NCI-H146 treated with DMSO at 0.1 percent for 48 hours (cell line): ENCODE data around the gene RIMBP2.
"Not testable (repeated sequence)": the region's sequence is repeated elsewhere in the genome, so short reads cannot be mapped to it uniquely, and the experiment has no call there.

ENCODE experiments used
- DNase-seq: peaks from one replicate; lab custom pipeline; 2025; ENCODE audit not compliant: unreplicated experiment; lab: John Stamatoyannopoulos, UW

The RIMBP2 gene

DNA sequence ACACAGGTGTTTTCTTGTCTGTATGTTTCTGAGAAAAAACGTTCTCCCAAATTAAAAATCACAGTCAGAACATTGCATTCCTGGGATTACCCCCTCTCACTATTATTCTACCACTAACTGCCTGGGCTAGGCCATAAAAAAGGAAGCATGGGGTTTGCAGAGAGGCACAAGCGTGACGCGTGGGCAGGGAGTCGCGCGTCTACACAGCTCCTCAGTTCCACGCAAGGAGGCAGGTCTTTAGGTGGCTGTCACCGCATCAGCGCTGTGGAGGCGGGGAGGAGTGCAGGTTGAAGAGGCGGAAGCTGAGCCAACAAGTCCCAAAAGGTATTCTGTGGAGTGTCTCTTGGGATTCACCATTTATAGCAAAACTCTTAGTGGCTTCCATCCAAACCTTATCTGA is 109.9 kb downstream of the RIMBP2 start:
- no peak for DNase-seq

DNA sequence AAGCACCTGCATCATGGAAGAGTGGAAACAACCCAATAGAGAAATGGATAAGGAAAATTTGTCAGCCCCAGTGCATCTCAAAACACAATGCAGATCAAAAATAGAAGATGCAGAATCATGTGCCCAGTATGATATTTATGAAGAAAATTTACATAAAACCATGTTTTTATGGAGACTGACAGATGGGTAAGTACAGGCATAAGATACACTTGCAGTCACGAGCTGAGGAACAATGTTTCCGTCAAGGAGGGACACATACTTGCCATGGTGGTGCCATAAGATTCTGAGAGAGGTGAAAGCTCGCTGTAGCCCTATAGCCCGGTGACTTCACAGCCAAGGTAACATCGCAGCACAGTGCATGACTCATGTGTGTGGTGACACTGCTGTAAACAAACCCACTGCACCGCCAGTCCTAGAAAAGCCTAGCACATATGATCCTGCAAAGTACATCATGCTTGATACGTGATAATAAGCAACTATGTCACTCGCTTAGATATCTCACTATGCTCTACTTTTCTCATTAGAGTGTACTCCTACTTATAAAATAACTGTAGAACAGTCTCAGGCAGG is 112.6 kb downstream of the RIMBP2 start:
- no peak for DNase-seq

DNA sequence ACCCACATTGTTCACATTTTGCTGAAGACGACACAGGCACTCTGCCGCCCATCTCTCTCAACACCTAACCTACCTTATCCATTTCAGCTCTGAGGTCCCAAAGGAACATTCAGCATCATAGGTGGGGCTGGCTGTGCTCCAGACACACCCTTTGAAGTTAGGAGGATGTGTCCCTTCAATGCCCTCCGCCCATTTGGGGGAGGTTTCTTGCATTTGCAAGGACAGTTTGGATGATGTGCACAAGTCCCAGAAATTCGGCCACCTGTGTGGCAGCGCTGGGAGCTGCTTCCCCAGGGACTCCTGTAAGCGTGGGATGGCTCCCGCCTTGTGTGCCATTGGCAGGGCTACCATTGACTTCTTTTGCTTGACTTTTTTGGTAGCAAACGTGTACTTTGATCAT is 113.8 kb downstream of the RIMBP2 start:
- DNase-seq, result no peak

DNA sequence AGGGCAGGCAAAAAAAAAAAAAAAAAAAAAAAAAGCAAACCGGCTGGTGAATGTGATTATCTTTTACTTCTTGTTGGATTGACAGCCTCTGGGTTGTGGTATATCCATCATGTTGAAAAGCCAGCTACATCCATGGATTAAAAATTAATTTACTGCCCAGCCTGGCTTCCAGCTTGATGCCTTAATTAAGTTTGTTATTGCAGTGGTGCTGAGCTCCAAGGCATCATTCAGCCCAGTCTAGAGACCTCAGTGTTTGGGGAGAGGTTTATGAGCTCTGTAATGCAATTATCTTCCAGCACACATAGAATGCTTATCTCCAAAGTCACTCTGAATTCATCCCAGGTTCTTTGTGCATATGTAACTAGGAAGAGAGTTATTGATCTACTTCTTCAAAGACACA is 114.8 kb downstream of the RIMBP2 start:
- DNase-seq, result no peak

DNA sequence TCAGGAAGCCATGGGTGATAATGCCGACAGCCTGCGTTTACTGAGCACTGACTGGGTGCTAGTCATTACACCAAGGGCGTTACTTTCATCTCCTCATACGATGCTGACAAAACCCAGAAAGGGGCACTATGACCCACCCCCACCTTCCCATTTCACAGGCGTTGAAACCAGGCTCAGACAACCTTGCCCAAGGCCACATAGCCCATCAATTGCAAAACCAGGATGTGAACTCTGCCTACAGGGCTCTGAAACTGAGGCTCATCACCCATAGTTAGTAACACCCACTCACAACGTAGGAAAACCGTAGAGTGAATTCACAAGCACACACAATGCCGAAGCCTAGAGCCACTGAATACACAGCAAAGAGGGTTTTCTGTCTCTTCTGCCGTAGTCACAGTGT is 119.9 kb downstream of the RIMBP2 start:
- DNase-seq, result no peak

DNA sequence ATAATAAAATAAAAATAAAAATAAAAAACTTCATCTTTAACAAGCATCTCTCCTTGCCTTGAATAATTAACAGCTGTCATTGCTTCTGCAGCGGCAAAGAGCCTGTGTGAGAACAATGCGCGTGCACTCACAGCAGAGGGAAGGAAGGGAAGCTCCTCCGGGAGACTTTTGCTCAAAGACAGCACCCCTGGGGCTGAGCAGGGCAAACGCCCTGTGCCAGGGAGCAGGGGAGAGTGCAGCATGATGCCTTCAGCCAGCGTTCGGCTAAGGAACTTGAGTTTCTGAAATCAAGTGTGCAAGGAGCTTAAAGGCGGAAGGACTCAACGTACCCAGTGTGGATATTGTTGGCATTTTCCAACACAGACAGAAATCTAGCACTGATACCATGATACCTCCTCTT is 120.5 kb downstream of the RIMBP2 start:
- no peak for DNase-seq

DNA sequence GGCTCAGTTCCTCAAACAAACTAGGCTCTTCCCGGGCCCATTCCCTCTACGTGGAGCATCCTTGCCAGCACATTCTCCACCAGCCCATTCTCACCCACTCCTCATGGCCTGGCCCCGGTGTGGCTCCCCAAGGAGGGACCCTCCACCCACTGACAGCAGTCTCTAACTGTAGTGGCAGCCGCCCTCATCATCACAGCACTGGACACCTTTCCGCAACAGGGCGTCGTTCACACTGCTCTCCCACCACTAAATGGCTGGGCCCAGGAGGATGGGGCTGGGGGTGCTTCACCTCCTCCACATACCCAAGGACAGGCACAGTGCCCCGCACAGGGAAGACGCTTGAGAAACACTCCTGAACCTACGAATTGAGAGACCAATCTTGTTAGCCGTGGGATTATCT is 123.0 kb downstream of the RIMBP2 start:
- DNase-seq, result no peak

DNA sequence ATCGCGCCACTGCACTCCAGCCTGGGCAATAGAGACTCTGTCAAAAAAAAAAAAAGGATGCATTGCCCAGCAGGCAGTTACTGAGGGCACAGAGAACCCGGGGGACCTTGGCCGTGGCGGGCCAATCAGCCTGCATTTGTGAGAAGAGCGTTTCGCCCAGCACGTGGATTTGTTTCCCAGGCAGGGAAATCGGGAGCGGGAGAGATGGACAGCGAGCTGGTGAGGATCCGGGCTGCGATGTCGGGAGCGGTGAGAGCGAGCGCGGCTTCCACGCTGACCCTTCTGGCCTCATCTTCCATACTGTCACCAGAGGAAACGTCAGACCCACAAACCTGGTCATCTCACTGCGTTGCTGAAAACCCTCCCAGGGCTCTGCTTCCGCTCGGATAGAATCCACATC is 123.5 kb downstream of the RIMBP2 start:
- no peak for DNase-seq

DNA sequence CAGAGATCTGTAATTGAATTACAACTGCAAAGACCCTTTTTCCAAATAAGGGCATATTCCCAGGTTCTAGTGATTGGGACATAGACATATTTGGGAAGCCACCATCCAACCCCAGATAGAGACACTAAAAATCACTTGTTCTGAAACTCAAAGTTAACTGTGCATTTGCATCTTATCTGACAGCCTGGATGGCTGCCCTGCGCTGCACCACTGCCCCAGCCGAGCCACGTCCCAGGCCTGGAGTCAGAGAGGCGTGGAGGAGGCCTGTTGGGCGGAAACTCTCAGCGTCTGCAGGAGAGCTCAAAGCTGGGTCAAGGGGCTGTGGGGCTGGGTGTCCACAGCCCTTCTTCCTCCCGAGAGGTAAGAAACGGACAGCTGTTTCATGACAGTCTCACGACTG is 124.4 kb downstream of the RIMBP2 start:
- no peak for DNase-seq

DNA sequence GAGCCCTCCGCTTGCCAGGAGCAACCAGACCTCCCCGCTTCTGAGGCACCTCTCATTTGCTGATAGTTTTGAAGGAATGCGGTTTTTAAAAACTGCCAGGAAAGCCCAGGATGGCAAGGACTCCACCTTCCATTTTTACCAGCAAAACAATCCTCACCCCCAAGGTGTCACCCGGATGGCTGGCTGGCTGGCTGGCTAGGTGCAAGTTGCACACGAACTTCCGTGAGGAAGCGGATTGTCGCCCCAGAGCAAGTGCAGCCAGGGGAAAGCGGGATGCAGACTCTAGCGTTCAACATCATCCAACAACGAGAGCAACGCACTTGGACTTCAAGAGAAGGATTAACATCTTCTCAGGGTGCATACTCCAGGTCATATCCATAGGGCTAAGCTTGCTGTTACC is 125.4 kb downstream of the RIMBP2 start:
- no peak for DNase-seq

DNA sequence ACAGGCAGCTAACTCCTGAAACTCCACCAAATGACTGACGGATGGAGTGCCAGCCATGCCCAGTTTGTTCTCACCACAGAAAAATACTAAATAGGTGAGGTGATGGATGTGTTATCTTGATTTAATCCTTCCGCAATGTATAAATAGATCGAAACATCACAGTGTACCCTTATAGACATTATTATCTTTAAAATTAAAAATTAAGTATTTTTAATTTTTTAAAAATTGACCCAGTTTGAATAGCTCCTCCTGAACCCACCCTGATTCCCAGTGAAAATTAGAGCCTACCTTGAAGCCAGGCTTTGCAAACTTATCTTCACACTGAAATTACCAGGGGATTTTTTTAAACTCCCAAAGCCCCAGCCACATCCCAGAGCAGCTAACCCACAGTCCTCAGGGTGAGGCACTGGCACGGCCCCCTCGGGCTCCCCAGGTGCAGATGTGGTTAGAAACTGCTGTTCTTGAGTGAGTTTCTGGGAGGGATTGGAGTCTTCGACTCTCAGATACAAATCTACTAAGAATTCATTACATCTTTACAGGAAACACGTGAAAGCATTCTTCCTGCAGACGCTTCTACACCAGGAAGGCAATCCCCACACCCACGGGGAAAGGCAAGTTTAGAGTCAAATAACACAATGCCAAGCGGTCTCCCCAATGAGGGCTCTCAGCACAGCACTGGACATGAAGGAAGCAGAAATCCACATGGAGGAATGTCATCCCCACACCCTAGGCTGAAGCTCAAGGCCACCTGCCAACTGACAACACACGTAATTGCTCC is 126.4 kb downstream of the RIMBP2 start:
- DNase-seq, result no peak

DNA sequence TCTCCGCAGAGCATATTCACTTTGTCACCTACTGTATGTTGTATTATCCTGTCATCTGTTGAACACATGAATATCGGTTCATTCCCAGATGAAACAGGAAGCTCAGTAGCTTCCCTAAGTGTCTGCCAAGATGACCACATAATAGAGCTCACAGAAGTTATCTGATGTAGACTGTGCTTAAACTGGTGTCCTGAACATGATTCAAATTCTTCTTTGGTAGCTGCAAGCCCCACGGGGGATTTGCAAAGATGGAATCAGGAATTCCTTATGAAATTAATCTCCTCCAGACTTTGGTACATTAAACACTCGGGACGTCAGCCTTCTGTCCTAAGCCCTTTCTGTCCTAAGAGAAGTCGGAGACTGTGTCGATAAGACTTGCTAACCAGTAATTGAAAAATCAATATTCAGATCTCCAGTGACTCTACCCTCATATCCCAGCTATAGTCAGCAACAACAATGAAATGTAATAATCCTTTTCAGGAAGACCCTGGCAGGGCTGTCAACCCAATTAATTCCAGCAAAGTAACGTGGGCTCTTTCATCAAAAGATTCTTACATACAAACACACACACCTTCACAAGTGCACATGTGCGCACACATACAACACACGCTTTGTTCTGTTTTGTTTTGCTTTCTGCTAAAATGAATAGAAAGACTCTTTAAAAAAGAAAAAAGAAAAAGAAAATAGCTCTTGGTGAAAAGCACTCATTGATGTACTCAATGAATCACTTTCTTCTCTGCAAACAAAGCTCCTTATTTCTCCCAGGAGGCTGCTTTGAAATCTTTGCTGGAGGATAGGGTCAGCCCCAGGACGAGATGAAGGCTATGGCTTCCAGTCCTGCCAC is 127.2 kb downstream of the RIMBP2 start:
- DNase-seq, result no peak

DNA sequence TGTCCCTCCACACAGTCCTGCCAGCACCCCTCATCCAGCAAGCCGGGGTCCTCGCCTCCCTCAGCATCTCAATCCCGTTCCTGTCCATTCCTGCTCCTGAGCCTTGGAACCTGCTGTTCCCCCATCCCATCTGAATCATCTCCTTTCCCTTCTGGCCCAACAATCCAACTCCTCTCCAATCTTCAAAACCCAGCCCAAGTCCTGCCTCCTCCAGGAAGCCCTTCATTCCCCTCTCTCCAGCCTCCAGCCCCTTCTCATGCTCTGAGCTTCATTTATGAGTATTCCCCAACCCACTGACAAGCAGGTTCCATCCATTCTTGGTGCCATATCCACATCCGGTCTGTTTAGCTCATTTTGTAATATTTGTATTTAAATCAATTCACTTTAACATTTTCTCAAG is 128.1 kb downstream of the RIMBP2 start:
- DNase-seq, result no peak

DNA sequence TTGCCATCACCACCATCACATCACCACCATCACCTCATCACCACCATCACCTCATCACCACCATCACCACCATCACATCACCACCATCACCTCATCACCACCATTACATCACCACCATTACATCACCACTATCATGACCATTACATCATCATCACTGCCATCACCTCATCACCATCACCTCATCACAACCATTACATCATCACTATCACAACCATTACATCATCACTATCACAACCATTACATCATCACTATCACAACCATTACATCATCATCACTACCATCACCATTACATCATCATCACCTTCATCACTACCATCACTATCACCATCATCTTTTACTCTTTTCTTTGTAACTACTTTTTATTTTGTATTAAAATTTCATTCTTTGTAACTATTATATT is 131.6 kb downstream of the RIMBP2 start:
- not testable (repeated sequence) for DNase-seq

DNA sequence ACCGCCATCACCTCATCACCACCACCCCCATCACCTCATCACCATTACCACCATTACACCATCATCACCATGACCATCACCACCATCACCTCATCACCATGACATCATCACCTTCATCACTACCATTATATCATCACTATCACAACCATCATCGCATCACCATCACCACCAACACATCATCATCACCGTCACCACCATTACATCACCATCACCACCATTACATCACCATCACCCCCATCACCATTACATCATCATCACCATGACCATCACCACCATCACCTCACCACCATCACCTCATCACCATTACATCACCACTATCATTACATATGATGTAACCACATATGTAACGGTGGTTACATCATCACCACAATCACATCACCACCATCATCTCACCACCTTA is 132.3 kb downstream of the RIMBP2 start:
- no peak for DNase-seq

DNA sequence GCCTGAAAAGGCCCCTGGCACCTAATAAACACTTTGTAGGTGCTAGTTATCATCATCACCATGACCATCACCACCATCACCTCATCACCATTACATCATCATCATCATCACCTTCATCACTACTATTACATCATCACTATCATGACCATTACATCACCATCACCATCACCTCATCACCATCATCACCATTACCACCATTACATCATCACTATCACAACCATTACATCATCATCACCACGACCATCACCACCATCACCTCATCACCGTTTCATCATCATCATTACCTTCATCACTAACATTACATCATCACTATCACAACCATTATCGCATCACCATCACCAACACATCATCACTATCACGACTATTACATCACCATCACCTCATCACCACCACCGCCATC is 132.8 kb downstream of the RIMBP2 start:
- no peak for DNase-seq

DNA sequence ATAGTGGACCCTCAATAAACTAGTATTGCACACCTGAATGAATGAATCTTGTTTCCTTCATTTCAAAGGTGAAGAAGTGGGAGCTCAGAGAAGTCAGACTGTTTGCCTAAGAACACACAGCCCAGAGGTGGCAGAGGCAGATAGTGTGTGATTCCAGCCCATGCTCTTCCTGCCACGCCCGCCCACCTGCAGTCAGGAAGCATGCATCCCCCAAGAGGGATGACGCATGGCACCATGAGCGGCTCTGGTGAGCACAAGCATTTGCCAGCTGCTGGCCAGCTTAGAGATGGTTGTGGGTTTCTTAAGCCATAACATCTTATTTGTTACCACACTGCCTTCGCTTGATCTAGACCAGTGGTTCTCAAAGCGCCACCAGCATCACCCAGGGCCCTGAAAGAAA is 133.8 kb downstream of the RIMBP2 start:
- no peak for DNase-seq

DNA sequence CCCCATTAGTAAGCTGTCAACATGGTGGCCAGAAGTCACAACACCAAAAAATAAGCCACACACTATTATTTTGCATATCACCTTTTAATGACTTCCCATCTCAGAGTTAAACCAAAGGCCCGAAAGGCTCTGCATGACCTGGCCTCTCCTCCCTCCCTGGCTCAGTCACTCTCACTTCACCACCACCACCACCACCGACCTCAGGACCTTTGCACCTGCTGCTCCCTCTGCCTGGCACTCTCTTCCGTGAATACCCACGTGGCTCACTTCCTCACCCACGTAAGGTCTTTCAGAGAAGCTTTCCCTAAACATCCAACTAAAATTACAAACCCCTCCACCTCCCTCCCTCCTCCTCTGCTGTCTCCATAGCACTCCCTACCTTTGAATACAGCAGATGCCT is 134.3 kb downstream of the RIMBP2 start:
- no peak for DNase-seq

DNA sequence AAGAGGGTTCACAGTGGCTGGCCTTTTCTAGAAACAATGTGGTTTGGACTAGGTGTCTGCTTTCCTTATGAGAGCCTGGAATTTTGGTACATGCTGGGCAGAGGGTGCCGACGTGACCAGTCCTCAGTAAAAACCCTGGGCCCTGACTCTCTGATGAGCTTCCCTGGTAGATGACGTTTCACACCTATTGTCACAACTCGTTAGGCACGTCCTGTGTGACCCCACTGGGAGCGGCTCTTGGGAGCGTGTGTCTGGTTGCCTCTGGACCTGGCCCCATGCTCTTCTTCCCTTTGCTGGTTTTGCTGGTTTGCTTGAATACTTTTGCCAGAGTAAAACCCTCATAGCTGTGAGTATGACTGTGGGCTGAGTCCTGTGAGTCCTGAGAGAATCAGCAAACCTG is 136.9 kb downstream of the RIMBP2 start:
- no peak for DNase-seq

DNA sequence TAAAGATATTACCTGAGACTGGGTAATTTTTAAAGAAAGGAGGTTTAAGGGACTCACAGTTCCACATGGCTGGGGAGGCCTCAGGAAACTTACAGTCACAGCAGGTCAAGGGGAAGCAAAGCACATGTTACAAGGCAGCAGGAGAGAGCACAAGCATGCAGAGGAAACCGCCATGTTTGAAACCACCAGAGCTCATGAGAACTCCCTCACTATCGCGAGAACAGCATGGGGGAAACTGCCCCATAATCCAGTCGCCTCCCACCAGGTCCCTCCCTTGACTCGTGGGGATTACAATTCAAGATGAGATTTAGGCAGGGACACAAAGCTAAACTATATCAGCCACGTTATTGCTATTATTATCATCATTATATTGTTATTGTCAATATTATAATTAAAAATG is 138.7 kb downstream of the RIMBP2 start:
- DNase-seq, result no peak

DNA sequence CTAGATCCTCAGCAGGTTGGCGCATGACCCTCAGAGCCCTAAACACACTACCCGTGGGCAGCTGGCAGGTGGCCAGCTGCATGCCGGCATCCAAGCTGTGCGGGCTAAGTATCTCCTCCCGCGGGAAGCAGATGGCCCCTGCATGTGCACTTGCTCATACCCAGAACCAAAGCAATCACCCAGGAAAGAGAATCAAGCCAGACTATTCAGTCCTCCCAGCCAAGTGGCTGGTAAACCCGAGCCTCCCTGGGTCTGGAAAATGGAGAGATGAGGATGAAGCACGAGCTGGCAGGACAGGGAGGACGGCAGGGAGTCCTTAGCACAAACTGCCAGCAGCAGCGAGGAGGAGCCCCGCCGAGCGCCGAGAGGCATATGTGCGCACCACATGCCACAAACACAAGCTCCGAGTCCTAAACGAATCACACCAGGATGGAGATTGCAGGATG is 139.7 kb downstream of the RIMBP2 start:
- DNase-seq, result peak; percentile 75

DNA sequence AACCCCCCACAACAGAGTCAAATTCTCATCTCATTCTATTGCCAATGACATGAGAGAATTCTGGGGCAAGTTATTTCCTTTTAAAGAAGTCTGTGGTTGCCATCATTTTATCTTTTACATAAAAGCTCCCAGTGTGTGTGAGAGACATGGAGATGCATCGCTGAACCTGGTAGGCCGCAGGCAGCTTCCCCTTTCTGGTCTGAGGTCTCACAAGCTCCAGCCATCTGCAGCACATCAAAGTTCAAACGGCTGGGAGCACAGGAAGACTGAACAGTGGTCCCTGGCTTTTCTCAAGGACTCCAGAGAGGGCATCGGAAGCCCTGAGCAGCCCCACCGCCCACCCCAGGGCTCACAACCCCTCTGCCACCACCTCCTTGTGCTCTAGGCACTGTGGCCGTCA is 141.7 kb downstream of the RIMBP2 start:
- no peak for DNase-seq
